OCI-LY1 (cell line): Measurements from ENCODE around the gene DCBLD2.

Experiments
- CTCF ChIP-seq: fragments of 200-600 bp; sonication (generic), shearing (Covaris generic); IDR thresholded peaks from 2 replicates; pipeline ENCODE4 v1.5.1; 2017; ENCODE audit warnings: mild to moderate bottlenecking, antibody characterized with exemption, low read length, moderate library complexity, mixed read lengths
- EZH2 ChIP-seq: fragments of 200-600 bp; sonication (generic), shearing (Covaris generic); IDR thresholded peaks from 2 replicates; pipeline ENCODE4 v1.8.0; 2017; ENCODE audit warnings: borderline replicate concordance, mixed run types, mild to moderate bottlenecking, antibody characterized with exemption, low read length, moderate library complexity, mixed read lengths

- TF ChIP-seq CTCF (no peak), EZH2 (no peak)
These were observed 15.0 kb downstream of the DCBLD2 start for GRCh38 chr3:98886525-98886924.
